Kidney (tissue), 14 donors: ENCODE measurements around the gene CNOT1. TPM values are rescaled to one million over a fixed set of nuclear protein-coding genes. Genes with fewer than 3 reads are reported as not detected.

ENCODE experiments used
- DNase-seq, 5 donors: peaks; one replicate each; pipeline ENCODE4 v3.0.0-alpha.2; 2013 to 2020
- FAIRE-seq: peaks from 2 replicates; lab custom pipeline; 2012; peaks lifted over from hg19 to GRCh38; lab: Jason Lieb, UNC
- H3K27ac ChIP-seq, 2 donors: one replicate each; pipeline ENCODE4 v1.7.0; 2013; ENCODE audit warnings: low read depth in 2 of 2, low read length in 2 of 2, inconsistent platforms in 1 of 2
- H3K27me3 ChIP-seq: one replicate; pipeline ENCODE4 v1.7.1; 2013; ENCODE audit warnings: low read length, inconsistent platforms; ENCODE audit not compliant: control insufficient read depth, insufficient read depth
- H3K36me3 ChIP-seq, 3 donors: one replicate each; pipeline versions ENCODE4 v1.7.0 to v1.7.1; 2013; ENCODE audit warnings: low read length in 3 of 3, control low read depth in 1 of 3, inconsistent platforms in 1 of 3; ENCODE audit not compliant: insufficient read depth in 3 of 3, control insufficient read depth in 2 of 3
- H3K4me1 ChIP-seq, 3 donors: one replicate each; pipeline versions ENCODE4 v1.7.0 to v1.7.1; 2013; ENCODE audit warnings: low read length in 3 of 3, inconsistent platforms in 1 of 3, low read depth in 1 of 3; ENCODE audit not compliant: control insufficient read depth in 2 of 3, insufficient read depth in 2 of 3
- H3K4me3 ChIP-seq, 3 donors: one replicate each; pipeline versions ENCODE4 v1.7.0 to v1.8.1; 2013; ENCODE audit warnings: low read length in 3 of 3, control low read depth in 1 of 3, inconsistent platforms in 1 of 3
- H3K9ac ChIP-seq, 3 donors: one replicate each; pipeline versions ENCODE4 v1.7.0 to v1.7.1; 2013; ENCODE audit warnings: low read length in 3 of 3, control low read depth in 1 of 3, inconsistent platforms in 1 of 3
- H3K9me3 ChIP-seq, 3 donors: one replicate each; pipeline versions ENCODE4 v1.7.0 to v1.7.1; 2013; ENCODE audit warnings: low read length in 3 of 3, control low read depth in 1 of 3, inconsistent platforms in 1 of 3; ENCODE audit not compliant: control insufficient read depth in 2 of 3, insufficient read depth in 1 of 3
- intact Hi-C: fragments of 100-400 bp; cut with DNase I; formaldehyde crosslinking; loops from one replicate; pipeline ENCODE4 v1.11.1; 2022
- polyA plus RNA-seq: library from polyadenylated mRNA; stranded (reverse); fragments of 350-450 nt; fragmentation: Illumina TruSeq; extraction: RNeasy Lipid Tissue Mini Kit (QIAGEN cat#74804); gene quantifications from one replicate; pipeline ENCODE4 v1.2.3, GENCODE V29; 2014; ENCODE audit warnings: low read depth, low replicate concordance; ENCODE audit not compliant: insufficient read depth
- total RNA-seq: library from RNA; stranded (reverse); fragmentation: NEBNext Ultra II Directional; extraction: Animal tissue kit (Norgen Biotek cat#: 25700); gene quantifications from one replicate; pipeline ENCODE4 v1.2.1, GENCODE V29; 2021
- TF ChIP-seq, protein P1 (sequence below): IDR thresholded peaks from 3 replicates; pipeline ENCODE4 v1.5.1; 2012; ENCODE audit warnings: mild to moderate bottlenecking, moderate library complexity, borderline replicate concordance; ENCODE audit not compliant: insufficient read depth; ENCODE audit errors: extremely low read depth
- donor health status: control.
- donor health status: control.
- donor health status: control.
- donor health status: control.
- donor health status: control.
- donor health status: DM: yes; HTN: yes; CAD: no.
- donor health status: Normal renal cell carcinoma (clear cell type).

The CNOT1 gene
- total and polyA plus RNA-seq, 2 donors from 2014 or later = 54.8 to 147 TPM

DNA sequence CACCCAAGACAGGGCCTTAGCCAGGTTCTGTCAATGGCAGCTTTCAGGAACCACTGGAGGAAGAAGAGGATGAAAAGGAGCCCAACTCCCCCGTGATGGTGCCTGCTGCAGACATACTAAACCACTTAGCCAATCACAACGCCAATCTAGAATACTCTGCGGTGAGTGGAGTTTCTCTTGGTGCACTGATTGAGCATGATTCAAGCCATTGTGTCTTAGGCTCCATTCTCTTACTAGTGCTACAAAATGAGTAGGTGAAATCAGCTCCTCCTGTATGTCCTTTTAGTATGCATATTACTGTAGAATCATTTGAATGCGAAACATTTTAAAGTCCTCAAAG is 112.9 kb downstream of the CNOT1 start:
- Histone ChIP-seq H3K4me3 (no peak overlapping the region), H3K36me3 (peaks cover 14 to 37% (median 35%) of the 10 kb centered on the region in 3 donors), H3K27ac (no peak overlapping the region), H3K27me3 (no peaks in the 10 kb centered on the region), H3K9me3 (no peaks in the 10 kb centered on the region), H3K4me1 (peaks cover 0 to 13% (median 0%) of the 10 kb centered on the region in 3 donors), H3K9ac (no peak overlapping the region)
- TF ChIP-seq, protein P1, sequence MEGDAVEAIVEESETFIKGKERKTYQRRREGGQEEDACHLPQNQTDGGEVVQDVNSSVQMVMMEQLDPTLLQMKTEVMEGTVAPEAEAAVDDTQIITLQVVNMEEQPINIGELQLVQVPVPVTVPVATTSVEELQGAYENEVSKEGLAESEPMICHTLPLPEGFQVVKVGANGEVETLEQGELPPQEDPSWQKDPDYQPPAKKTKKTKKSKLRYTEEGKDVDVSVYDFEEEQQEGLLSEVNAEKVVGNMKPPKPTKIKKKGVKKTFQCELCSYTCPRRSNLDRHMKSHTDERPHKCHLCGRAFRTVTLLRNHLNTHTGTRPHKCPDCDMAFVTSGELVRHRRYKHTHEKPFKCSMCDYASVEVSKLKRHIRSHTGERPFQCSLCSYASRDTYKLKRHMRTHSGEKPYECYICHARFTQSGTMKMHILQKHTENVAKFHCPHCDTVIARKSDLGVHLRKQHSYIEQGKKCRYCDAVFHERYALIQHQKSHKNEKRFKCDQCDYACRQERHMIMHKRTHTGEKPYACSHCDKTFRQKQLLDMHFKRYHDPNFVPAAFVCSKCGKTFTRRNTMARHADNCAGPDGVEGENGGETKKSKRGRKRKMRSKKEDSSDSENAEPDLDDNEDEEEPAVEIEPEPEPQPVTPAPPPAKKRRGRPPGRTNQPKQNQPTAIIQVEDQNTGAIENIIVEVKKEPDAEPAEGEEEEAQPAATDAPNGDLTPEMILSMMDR = no peak
- no peak for FAIRE-seq
- intact Hi-C loops = no loop called here
- DNase-seq = no peak

DNA sequence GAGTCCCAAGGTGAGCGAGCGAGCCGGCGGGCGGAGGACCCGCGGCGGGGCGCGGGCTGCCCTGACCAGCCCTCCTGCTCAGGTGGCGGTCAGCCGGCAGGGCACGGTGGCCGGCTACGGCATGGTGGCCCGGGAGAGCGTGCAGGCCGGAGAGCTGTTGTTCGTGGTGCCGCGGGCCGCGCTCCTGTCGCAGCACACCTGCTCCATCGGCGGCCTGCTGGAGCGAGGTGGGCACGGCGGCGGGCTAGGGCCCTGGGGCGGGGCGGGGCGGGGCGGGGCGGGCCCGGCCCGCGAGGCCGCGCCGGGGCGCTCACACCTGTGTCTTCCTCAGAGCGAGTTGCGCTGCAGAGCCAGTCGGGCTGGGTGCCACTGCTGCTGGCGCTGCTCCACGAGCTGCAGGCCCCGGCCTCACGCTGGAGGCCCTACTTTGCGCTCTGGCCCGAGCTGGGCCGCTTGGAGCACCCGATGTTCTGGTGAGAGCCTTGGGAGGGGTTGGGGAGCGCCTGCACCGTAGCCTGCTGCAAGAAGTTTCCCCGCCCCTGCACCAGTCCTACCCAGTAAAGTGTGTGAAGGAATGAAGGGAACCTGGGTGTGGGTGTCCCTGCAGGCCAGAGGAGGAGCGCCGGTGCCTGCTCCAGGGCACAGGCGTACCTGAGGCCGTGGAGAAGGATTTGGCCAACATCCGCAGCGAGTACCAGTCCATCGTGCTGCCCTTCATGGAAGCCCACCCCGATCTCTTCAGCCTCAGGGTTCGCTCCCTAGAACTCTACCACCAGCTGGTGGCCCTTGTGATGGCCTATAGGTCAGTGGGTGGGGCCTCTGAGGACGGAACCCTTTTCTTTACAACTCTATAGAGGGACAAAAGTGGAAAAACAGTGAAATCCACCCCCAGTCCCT is 113.5 kb downstream of the CNOT1 start:
- H3K4me3 ChIP-seq = peak overlapping the region; percentile 74 to 90 (median 84)
- H3K27ac ChIP-seq = peak overlapping the region; percentile 83 to 86
- no peaks in the 10 kb centered on the region for H3K27me3 ChIP-seq
- DNase-seq (peak; percentile 34 to 83 (median 41)), FAIRE-seq (no peak)
- no peaks in the 10 kb centered on the region for H3K9me3 ChIP-seq
- peak overlapping the region in 2 of 3 donors; percentile 37 to 65 for H3K9ac ChIP-seq
- TF ChIP-seq, protein P1 = no peak
- H3K36me3 ChIP-seq = peaks cover 11 to 35% (median 34%) of the 10 kb centered on the region in 3 donors
- intact Hi-C loops = no loop called here
- H3K4me1 ChIP-seq = peaks cover 0 to 13% (median 0%) of the 10 kb centered on the region in 3 donors

DNA sequence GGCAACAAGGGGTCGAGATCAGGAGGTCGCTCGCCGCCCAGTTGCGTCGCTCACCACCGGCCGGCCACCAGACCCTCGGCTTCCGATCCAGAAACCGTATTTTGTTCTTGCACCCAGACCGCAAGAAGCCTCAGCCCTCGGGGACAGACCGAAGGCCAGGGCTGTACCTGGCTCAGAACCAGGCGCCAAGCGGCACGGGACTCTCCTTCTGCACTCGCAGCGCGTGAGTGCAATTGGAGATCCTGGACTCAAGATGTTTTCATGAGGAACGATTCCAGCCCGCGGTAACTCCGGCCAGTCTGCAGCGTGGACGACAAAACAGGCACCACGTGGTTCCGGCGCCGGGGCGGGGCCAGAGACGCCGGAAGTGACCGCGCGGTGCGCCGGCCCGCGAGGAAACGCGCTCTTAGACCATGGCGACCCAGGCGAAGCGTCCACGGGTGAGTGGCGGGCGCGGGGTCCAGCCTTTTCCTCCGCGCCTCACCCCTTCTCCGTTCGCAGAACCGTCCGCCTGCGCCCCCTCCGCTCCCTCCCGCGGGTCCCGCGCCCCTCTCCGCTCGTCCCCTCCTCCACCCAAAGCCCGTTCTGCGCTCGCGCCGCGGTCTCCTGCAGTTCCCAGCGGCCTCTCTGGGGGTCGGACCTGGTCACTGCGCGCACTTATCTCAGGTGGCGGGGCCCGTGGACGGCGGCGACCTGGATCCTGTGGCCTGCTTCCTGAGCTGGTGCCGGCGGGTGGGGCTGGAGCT is 114.3 kb downstream of the CNOT1 start, which contains the start of gene SETD6:
Gene SETD6, plus strand, starts transcription at position 393 of the 746 bp plus-strand sequence. Its CDS starts 21 bp downstream, at position 414.
- FAIRE-seq (no peak), DNase-seq (peak; percentile 92 to 96 (median 95))
- peak within 1 kb of the TSS; percentile 74 to 90 (median 84) for H3K4me3 ChIP-seq
- H3K36me3 ChIP-seq = peaks cover 4 to 28% (median 25%) of the 10 kb centered on the region in 3 donors
- peaks cover 0 to 13% (median 0%) of the 10 kb centered on the region in 3 donors for H3K4me1 ChIP-seq
- TF ChIP-seq, protein P1 = peak; percentile 19
- intact Hi-C loops = no loop called here
- H3K9ac ChIP-seq = peak within 1 kb of the TSS; percentile 63 to 68 (median 65)
- peak within 1 kb of the TSS; percentile 83 to 86 for H3K27ac ChIP-seq
- no peaks in the 10 kb centered on the region for H3K27me3 ChIP-seq
- no peaks in the 10 kb centered on the region for H3K9me3 ChIP-seq
